ENCODE measurements around the gene PANX1.
"Not testable (repeated sequence)": the region's sequence is repeated elsewhere in the genome, so short reads cannot be mapped to it uniquely, and the experiment has no call there.

The PANX1 gene

DNA sequence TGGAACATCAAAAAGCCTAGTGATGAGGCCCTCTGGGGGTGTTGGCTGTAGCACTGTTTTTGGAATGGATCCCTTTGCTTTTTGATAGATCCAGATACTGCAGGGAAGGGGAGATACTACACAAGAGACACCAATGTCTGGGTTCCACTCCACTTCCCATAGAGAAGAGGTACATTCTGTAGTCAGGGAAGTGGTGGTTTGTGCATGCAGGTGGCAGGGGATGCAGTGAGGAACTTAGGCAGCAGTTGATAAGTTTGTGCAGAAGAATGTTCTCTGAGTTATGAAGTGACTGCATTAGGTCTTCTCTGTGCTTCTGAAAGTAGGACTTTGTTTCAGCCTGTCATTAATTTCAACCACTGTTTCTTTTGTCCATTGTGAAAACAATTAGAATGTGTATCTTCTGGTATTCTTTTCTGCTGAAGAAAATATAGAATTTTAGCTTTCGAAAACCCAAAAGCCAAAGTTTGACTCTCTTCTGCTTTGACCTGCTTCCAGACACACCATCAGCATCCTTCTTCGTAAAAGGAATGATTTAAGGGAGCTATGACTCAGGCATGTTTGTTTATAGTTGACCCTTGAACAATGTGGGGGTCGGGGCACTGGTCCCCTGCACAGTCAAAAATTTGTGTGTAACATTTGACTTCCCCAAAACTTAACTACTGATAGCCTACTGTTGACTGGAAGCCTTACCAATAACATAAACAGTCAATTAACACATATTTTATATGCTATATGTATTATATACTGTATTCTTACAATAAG is 25.6 kb downstream of the PANX1 start:
- Histone ChIP-seq H3K4me1 (ENCODE audit: control insufficient read depth, insufficient read depth, low read length) (peaks cover 45% of the 10 kb centered on the region), H3K9me3 (ENCODE audit: control insufficient read depth, low read length) (no peaks in the 10 kb centered on the region), H3K9ac (ENCODE audit: low read length) (no peak overlapping the region), H3K27me3 (ENCODE audit: control insufficient read depth, insufficient read depth, low read length) (no peaks in the 10 kb centered on the region), H3K36me3 (ENCODE audit: control insufficient read depth, insufficient read depth, low read length) (no peaks in the 10 kb centered on the region), H3K4me3 (ENCODE audit: low read length) (no peak overlapping the region)

- H3K9me3 ChIP-seq (ENCODE audit: control insufficient read depth, low read length); H3K27me3 ChIP-seq (ENCODE audit: control insufficient read depth, insufficient read depth, low read length); H3K4me3 ChIP-seq (ENCODE audit: low read length); H3K36me3 ChIP-seq (ENCODE audit: control insufficient read depth, insufficient read depth, low read length); H3K9ac ChIP-seq (ENCODE audit: low read length): not testable (repeated sequence)
- peaks cover 20% of the 10 kb centered on the region for H3K4me1 ChIP-seq (ENCODE audit: control insufficient read depth, insufficient read depth, low read length)
These were observed 28.7 kb downstream of the PANX1 start for GRCh38 chr11:94157339-94157738.

- Histone ChIP-seq H3K4me1 (ENCODE audit: control insufficient read depth, insufficient read depth, low read length) (peaks cover 5% of the 10 kb centered on the region), H3K27me3 (ENCODE audit: control insufficient read depth, insufficient read depth, low read length) (no peaks in the 10 kb centered on the region), H3K4me3 (ENCODE audit: low read length) (no peak overlapping the region), H3K9me3 (ENCODE audit: control insufficient read depth, low read length) (no peaks in the 10 kb centered on the region), H3K9ac (ENCODE audit: low read length) (no peak overlapping the region), H3K36me3 (ENCODE audit: control insufficient read depth, insufficient read depth, low read length) (no peaks in the 10 kb centered on the region)
These were observed 40.2 kb downstream of the PANX1 start for GRCh38 chr11:94168882-94169281.

GRCh38 chr11:94169516-94169915 is 40.9 kb downstream of the PANX1 start:
- H3K27me3 ChIP-seq (ENCODE audit: control insufficient read depth, insufficient read depth, low read length), result no peaks in the 10 kb centered on the region
- H3K9ac ChIP-seq (ENCODE audit: low read length), result no peak overlapping the region
- H3K4me1 ChIP-seq (ENCODE audit: control insufficient read depth, insufficient read depth, low read length), result peaks cover 8% of the 10 kb centered on the region
- H3K36me3 ChIP-seq (ENCODE audit: control insufficient read depth, insufficient read depth, low read length), result no peaks in the 10 kb centered on the region
- no peak overlapping the region for H3K4me3 ChIP-seq (ENCODE audit: low read length)
- no peaks in the 10 kb centered on the region for H3K9me3 ChIP-seq (ENCODE audit: control insufficient read depth, low read length)

GRCh38 chr11:94169930-94170545 is 41.4 kb downstream of the PANX1 start:
- H3K4me3 ChIP-seq (ENCODE audit: low read length), result no peak overlapping the region
- no peaks in the 10 kb centered on the region for H3K36me3 ChIP-seq (ENCODE audit: control insufficient read depth, insufficient read depth, low read length)
- H3K4me1 ChIP-seq (ENCODE audit: control insufficient read depth, insufficient read depth, low read length), result peaks cover 8% of the 10 kb centered on the region
- H3K9me3 ChIP-seq (ENCODE audit: control insufficient read depth, low read length), result no peaks in the 10 kb centered on the region
- H3K27me3 ChIP-seq (ENCODE audit: control insufficient read depth, insufficient read depth, low read length), result no peaks in the 10 kb centered on the region
- no peak overlapping the region for H3K9ac ChIP-seq (ENCODE audit: low read length)

GRCh38 chr11:94170953-94171352 is 42.3 kb downstream of the PANX1 start:
- Histone ChIP-seq H3K4me1 (ENCODE audit: control insufficient read depth, insufficient read depth, low read length) (peaks cover 8% of the 10 kb centered on the region), H3K27me3 (ENCODE audit: control insufficient read depth, insufficient read depth, low read length) (no peaks in the 10 kb centered on the region), H3K36me3 (ENCODE audit: control insufficient read depth, insufficient read depth, low read length) (no peaks in the 10 kb centered on the region), H3K4me3 (ENCODE audit: low read length) (no peak overlapping the region), H3K9me3 (ENCODE audit: control insufficient read depth, low read length) (no peaks in the 10 kb centered on the region), H3K9ac (ENCODE audit: low read length) (no peak overlapping the region)

DNA sequence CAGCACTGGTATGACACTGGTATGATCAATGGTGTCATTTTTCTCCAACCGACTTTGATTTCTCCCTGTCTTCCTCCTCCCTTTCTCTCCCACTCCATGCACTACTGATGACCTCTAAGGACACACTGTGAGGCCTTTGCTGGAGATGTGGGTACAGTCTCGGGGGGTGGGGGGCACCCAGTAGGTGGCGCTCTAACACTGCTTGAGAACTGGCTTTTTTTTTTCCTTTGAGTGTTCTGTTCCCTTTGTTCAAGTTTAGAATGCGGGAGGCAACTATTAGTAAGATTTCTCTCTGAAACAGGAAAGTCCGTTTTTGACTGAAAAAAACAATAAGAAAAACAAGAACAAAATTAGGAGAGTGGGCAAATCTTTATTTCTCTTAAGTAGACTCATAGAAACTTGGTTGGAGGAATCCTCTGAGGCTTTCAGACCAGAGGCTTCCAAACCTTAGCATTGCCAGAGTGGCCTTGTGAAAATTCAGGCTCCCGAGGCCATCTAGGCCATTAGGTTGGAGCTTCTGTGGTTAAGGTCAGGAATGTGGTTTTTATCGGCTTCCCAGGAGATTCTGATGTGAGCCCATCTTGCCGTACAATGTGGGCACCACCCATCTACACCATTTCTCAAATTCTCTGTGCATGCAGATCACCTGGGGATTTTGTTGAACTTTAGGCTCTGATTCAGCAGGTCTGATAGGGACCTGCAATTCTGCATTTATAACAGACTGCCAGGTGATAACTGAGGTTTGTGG is 43.2 kb downstream of the PANX1 start:
- H3K4me1 ChIP-seq (ENCODE audit: control insufficient read depth, insufficient read depth, low read length), result peaks cover 8% of the 10 kb centered on the region
- H3K4me3 ChIP-seq (ENCODE audit: low read length), result no peak overlapping the region
- H3K36me3 ChIP-seq (ENCODE audit: control insufficient read depth, insufficient read depth, low read length), result no peaks in the 10 kb centered on the region
- no peaks in the 10 kb centered on the region for H3K9me3 ChIP-seq (ENCODE audit: control insufficient read depth, low read length)
- H3K9ac ChIP-seq (ENCODE audit: low read length), result no peak overlapping the region
- H3K27me3 ChIP-seq (ENCODE audit: control insufficient read depth, insufficient read depth, low read length), result no peaks in the 10 kb centered on the region

GRCh38 chr11:94175535-94175934 is 46.9 kb downstream of the PANX1 start:
- Histone ChIP-seq H3K4me3 (ENCODE audit: low read length) (no peak overlapping the region), H3K27me3 (ENCODE audit: control insufficient read depth, insufficient read depth, low read length) (no peaks in the 10 kb centered on the region), H3K9ac (ENCODE audit: low read length) (no peak overlapping the region), H3K9me3 (ENCODE audit: control insufficient read depth, low read length) (no peaks in the 10 kb centered on the region), H3K36me3 (ENCODE audit: control insufficient read depth, insufficient read depth, low read length) (no peaks in the 10 kb centered on the region), H3K4me1 (ENCODE audit: control insufficient read depth, insufficient read depth, low read length) (peaks cover 8% of the 10 kb centered on the region)

GRCh38 chr11:94178331-94178730 is 49.7 kb downstream of the PANX1 start:
- no peaks in the 10 kb centered on the region for H3K36me3 ChIP-seq (ENCODE audit: control insufficient read depth, insufficient read depth, low read length)
- no peak overlapping the region for H3K4me3 ChIP-seq (ENCODE audit: low read length)
- no peak overlapping the region for H3K9ac ChIP-seq (ENCODE audit: low read length)

GRCh38 chr11:94179696-94180095 is 51.1 kb downstream of the PANX1 start:
- Histone ChIP-seq H3K9me3 (ENCODE audit: control insufficient read depth, low read length) (no peaks in the 10 kb centered on the region), H3K27me3 (ENCODE audit: control insufficient read depth, insufficient read depth, low read length) (no peaks in the 10 kb centered on the region), H3K4me1 (ENCODE audit: control insufficient read depth, insufficient read depth, low read length) (no peaks in the 10 kb centered on the region), H3K4me3 (ENCODE audit: low read length) (no peak overlapping the region), H3K9ac (ENCODE audit: low read length) (no peak overlapping the region), H3K36me3 (ENCODE audit: control insufficient read depth, insufficient read depth, low read length) (no peaks in the 10 kb centered on the region)

More at GRCh38 chr11:94178331-94178730, 49.7 kb downstream of the PANX1 start:
- Histone ChIP-seq H3K27me3 (ENCODE audit: control insufficient read depth, insufficient read depth, low read length) (no peaks in the 10 kb centered on the region), H3K4me1 (ENCODE audit: control insufficient read depth, insufficient read depth, low read length) (peaks cover 8% of the 10 kb centered on the region), H3K9me3 (ENCODE audit: control insufficient read depth, low read length) (no peaks in the 10 kb centered on the region)

DNA sequence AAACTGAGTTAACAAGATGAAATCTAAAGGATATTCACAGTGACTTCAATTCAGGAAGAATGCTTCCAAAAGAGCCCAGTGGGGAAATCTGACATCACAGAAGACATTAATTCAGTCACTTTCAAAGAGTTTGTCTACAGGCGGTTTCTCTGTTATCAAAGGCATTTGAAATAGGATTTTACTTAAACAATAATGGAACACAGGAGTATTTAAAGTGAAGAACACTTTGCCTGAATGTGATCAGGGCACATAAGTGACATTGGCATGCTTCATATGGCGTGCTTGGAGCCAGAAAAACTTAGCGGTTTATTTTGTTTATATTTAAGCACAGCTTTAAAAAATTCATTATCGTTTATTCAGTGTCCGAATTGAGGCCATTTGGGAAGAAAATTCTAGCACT is 52.9 kb downstream of the PANX1 start:
- H3K9ac ChIP-seq (ENCODE audit: low read length), result no peak overlapping the region
- H3K9me3 ChIP-seq (ENCODE audit: control insufficient read depth, low read length), result no peaks in the 10 kb centered on the region
- no peaks in the 10 kb centered on the region for H3K4me1 ChIP-seq (ENCODE audit: control insufficient read depth, insufficient read depth, low read length)
- no peaks in the 10 kb centered on the region for H3K36me3 ChIP-seq (ENCODE audit: control insufficient read depth, insufficient read depth, low read length)
- H3K4me3 ChIP-seq (ENCODE audit: low read length), result no peak overlapping the region
- no peaks in the 10 kb centered on the region for H3K27me3 ChIP-seq (ENCODE audit: control insufficient read depth, insufficient read depth, low read length)

- Histone ChIP-seq H3K36me3 (ENCODE audit: control insufficient read depth, insufficient read depth, low read length) (no peaks in the 10 kb centered on the region), H3K4me3 (ENCODE audit: low read length) (no peak overlapping the region), H3K9me3 (ENCODE audit: control insufficient read depth, low read length) (no peaks in the 10 kb centered on the region), H3K4me1 (ENCODE audit: control insufficient read depth, insufficient read depth, low read length) (no peaks in the 10 kb centered on the region), H3K27me3 (ENCODE audit: control insufficient read depth, insufficient read depth, low read length) (no peaks in the 10 kb centered on the region), H3K9ac (ENCODE audit: low read length) (no peak overlapping the region)
These were observed 53.3 kb downstream of the PANX1 start for GRCh38 chr11:94181943-94182342.
